GM19240 (cell line): ENCODE results near the gene MIPOL1.
"Not testable (repeated sequence)": the region's sequence is repeated elsewhere in the genome, so short reads cannot be mapped to it uniquely, and the experiment has no call there.

Experiments
- DNase-seq: peaks from one replicate; pipeline ENCODE4 v3.0.0; 2011; ENCODE audit warnings: low spot score; ENCODE audit not compliant: insufficient read length

The MIPOL1 gene

DNA sequence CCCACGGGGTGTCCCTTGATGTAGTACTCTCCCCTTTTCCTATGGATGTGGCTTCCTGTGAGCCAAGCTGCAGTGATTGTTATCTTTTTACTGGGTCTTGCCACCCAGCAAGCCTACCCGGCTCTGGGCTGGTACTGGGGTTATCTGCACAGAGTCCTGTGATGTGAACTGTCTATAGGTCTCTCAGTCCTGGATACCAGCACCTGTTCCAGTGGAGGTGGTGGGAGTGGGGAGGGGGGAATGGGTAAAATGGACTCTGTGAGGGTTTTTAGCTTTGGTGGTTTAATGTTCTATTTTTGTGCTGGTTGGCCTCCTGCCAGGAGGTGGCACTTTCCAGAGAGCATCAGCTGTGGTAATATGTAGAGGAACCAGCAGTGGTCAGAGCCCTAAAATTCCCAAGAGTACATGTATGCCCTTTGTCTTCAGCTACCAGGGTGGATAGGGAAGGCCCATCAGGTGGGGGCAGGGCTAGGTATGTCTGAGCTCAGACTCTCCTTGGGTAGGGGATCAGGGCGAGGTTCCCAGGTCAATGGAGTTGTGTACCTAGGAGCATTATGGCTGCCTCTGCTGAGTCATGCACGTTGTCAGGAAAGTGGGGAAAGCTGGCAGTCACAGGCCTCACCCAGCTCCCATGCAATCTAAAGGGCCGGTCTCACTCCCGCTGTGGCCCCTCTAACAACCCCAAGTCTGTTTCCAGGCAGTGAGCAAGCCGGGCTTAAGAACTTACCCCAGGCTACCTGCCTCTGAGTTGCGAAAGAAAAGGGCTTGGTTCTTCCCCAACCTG, 199.6 kb downstream of the MIPOL1 start:
- not testable (repeated sequence) for DNase-seq

DNA sequence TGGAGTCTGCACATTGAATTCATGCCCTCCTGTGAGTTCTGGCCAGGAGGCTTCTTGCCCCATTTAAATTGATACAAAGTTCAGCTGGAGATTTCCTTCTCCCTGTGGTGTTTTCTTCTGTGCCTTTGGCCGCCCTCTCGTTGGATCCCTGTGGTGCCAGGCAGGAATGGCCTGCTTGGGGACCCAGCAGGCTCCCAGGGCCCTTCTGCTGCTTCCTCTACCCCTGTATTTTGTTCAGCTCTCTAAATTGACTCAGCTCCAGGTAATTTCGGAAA, 200.1 kb downstream of the MIPOL1 start:
- DNase-seq, result no peak

DNA sequence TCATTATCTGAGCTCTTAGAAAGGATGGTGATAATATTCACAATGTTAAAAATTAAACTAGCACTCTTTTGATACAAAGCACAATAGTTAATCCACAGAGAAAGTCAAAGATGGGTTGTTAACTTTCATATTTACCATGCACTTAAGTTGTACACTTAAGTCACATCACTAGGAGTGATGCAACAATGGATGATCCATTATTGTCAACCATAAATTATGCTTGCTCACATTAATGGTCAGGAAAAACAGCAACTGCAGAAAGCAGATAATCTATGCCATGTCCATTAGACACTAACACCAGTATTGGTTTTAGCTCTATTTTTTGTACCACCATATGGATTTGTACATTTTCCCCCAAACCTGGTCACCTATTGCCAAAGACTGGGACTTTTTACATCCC, 201.8 kb downstream of the MIPOL1 start:
- DNase-seq, result no peak

DNA sequence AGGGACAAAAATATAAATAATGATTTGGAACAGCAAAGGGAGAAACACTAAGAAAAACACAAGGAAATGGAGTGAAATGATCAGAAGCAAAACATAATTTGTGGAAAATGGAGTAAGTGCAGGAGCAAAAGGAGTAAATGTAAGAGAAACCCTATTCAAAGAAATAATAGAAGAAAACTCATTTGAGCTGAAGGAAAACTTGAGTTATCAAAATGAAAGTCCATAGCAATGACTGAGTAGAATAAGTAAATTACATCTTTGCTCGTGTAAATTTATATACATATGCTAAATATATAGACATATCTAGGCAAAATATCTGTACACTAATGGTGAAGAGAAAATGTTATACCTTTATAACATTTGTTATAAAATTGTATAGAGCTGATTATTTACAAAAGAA, 203.4 kb downstream of the MIPOL1 start:
- DNase-seq, result no peak

DNA sequence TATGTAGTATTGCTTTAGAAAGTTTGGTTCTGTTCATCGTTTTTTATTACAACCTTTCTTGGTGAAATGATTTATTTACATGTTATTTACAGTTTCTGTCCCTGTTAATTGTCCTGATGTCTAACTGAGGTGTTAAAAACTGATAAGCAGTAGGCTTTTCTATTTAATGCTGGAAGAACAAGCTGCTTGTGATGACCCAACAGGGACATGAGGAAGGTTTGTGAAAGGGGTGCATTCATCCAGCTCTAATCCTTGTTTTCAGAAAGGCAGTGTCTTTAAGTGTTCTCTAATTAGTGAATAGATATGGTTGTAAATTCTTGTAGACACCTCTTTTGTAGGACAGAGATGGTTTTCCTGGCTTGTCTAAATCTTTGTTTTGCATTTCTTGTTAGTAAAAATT, 205.9 kb downstream of the MIPOL1 start:
- no peak for DNase-seq

DNA sequence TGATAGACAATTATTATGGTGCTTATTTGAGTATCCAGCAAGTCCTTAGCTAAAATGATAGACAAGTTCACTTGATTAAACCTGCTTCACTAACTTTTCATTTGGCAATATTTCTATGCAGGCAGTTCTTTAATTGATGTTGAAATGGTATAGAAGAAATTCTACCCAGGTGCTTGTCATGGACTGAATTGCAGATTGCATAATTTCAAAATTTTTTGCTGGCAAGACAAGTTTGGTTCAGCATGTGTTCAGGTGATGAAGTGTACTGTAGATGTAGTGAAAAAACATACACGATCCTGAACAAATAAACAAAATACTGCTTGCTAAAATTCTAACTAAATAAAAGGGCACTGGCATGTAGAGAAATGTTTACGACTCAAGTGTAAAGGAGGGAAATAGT, 208.4 kb downstream of the MIPOL1 start:
- no peak for DNase-seq

DNA sequence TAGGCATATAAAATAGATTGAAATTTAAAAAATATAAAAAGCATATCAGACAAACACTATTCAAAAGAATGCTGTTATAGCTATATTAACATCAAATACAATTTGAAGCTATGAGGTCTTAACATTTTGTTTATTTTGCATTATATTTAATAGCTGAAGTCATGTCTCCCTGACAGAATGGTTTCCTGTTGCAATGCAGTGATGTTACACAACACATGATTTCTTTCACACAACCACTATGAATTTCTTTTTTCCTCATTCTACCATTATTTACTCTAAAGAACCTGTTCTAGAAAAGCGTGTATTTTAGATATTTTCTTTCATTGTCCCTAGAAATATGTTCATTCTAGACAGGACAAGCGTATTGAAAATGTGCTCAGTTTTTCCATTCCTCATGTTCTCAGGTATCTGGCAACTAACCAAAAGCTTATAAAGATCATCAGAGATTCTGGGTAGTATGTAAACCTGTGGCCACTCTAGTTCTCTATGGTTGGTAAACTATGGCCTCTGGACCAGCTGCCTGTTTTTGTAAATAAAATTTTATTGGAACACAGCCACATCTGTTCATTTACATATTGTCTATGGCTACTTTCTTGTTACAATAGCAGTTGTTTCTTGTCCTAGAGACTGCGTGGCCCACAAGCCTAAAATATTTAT, 213.5 kb downstream of the MIPOL1 start:
- no peak for DNase-seq

DNA sequence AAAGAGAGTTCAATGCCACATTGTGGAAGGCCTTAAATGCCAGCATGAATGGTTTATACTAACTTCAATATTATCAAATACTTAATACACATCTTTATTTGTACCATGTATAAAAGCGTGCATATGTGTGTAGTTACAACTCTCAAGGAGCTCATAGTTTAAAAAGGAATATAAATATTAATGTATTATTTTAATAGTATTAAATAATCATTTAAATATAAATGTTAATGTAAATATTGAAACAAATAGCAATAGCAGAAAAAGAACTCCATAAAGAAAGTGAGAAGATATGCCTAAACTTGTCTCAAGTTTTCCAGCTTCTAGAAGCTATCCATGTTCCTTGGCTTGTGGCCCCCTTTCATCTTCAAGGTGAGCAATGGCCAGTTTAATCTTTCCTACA, 215.3 kb downstream of the MIPOL1 start:
- DNase-seq, result no peak

DNA sequence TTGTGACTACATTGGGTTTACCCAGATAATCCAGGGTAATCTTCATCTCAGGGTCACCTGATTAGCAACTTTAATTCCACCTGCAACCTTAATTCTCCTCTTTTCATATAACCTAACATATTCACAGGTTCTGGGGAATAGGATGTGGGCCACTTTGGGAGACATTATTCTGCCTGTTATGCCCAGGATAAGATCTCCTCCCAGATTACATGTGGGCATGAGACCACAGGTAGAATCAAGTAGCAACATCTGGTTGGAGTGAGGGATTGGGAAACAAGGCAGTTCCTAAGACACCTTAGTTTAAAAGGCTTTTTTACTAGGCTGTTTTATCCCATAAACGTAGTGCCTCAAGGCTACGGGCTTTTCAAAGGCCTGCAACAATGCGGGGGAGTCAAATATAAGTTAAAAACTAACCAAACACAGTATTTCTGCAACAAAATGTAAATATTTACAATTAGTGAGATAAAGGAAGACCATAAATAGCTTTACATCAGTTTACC, 215.8 kb downstream of the MIPOL1 start:
- no peak for DNase-seq

DNA sequence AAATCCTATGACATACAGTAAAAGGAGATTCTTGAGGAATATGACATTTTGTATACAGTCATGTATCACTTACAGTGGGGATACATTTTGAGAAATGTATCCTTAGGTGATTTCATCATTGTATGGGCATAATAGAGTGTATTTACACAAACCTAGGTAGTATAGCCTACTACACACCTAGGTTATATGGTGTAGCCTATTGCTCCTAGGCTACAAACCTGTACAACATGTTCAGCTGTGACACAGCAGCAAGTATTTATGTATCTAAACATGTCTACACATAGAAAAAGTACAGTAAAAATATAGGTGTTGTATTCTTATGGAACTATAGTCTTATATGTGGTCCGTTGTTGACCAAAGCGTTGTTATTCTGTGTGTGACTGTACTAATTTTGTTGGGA, 218.5 kb downstream of the MIPOL1 start:
- DNase-seq, result no peak

DNA sequence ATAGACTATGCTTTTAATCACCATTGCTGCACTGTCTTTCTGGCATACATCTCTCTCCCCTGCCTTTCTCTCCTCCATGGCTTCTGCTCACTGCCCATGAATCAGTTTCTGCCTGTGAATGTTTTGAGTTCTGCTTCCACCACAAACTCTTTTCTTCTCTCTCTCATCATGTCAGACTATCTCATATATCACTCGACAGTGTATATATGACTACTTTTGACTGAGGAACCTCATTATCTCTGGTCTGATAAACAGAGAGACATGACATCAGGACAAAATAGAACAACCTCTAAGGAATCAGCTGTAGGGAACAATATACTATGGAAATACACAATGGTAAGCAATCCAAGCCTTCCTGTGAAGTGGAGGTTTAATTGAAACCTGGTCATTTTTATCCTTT, 219.4 kb downstream of the MIPOL1 start:
- no peak for DNase-seq

DNA sequence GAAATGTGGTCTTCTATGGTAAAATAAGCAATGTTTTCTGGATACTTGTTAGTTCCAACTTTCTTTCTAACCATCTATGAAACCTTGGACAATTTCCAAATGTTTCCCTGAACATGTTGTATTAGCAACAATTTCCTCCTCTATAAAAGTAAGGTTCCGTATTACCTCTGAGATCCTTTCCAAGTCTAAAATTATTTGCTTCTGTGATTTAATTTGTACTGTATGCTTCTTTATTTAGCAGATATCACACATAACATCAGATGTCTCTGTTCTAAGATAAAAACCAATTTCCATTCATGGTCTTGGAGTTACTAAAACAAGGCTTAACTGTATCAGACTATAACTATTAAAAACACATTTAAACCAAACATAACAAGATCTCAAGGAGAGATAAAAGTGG, 220.1 kb downstream of the MIPOL1 start:
- no peak for DNase-seq

DNA sequence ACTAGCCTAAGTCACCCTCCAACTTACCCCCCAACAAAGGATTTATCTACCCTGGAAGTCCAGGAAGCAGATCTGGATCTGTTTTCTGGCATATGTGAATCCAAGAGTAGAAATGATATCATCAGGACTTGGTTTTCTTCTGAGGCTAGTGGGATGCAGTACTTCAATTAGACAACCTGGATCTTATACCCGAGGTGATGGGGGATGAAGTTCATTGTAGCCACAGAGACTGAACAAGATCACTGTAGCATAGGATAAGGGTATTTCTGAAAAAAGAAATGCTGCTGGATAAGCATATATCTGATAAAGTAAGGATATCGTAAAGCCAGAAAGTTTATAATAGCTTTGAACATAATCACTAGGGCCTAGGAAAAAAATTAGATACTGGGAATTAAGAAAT, 222.9 kb downstream of the MIPOL1 start:
- DNase-seq, result no peak

DNA sequence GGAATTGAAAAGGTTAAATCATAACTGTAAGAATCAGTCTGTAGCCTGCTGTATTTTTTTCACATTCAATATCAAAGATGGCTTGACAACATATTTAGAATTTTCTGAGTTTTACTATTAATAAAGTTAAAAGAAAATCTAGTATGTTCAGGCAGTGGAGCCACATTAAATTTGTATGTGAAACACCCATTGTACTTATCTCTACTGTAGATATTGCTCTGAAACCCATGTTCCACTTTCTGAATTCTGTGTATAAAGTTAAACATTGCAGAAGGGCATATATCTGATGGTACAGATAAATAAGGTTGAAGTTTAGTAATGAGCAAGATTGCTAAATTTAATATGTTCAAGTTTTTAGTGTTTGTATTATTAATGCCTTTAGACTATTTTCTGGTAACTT, 224.6 kb downstream of the MIPOL1 start:
- no peak for DNase-seq

DNA sequence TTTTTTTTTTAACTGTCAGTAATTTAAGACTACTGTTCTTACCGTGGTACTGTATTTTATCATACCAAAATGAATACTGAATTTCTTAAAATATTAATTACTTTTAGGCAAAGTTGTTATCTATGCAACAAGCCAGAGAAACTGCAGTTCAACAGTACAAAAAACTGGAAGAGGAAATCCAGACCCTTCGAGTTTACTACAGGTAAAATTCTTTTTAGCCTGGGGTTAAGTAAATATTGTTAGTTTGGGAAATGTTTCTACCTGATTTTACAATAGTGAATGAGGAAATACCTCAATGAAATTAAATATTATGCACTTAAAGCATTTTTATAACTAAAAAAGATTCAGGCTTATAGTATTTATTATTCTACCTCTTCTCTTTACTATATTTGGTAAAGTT, 225.0 kb downstream of the MIPOL1 start:
- DNase-seq, result no peak

DNA sequence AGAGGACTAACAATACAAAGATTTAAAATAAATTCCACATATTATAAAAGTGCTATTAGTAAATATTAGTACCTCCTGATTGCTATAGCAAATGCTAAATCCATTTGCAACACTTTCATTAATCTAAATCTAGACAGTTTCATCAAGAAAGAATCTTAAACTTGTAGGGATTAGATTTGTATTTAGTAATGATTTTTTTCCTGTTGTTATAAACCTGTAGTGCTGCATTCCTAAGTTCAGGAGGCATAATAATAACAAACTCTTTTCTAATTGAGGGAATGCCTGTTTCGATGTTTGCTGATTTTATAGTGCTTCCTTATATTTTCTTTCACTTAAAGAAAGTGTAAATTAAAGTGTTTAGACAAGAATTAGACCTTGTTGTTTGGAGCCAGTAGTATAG, 231.2 kb downstream of the MIPOL1 start:
- no peak for DNase-seq

DNA sequence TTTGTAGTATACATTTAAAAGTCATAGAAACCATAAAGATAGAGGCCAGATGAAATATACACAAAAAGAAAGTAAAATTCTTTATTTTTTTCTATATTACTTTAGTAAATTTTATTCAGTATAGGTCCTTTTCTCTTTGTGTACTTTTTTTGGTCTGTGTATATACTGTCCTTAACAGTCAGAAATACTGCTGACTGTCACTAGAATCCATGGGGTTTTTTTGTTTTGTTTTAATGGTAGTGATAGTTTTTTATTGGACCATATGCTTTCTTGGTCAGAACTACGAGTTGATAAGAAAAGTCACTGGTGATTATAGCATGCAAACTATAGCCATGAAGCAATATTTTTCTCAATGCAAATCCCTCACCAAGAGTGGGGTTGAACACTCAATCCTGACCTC, 231.9 kb downstream of the MIPOL1 start:
- no peak for DNase-seq

DNA sequence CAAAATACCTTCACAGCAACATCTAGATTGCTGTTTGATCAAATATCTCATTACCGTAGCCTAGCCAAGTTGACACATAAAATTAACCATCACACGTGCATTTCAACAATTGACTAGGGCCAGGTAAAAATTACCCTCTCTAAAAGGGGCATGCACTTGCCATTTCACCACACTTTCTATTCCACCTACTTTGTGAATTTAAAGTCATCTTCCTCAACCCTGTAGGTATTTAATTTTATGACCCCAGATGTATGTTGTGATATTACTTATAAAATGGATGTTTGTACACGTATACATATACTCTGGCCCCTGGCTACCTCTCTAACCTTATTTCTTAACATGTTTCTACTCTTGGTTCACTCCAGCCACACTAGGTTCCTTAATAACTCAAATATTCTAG, 237.1 kb downstream of the MIPOL1 start:
- no peak for DNase-seq

DNA sequence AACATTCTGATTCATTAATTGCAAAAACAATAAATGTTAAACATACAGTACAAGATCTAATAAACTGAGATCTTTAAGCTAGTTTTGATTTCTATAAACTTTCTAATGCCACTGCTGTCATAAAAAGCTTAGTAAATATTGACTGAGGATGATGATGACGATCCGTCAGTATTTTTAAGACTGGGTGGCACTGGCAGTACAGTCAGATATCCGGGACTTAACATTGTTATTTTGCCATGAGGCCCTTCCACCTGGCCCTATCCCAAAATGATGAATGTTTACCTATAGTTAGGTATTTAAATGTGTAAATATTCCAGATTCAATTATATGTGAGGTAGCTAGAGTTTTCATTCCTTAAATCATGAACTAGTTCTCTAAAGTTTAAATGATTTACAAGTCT, 238.8 kb downstream of the MIPOL1 start:
- DNase-seq, result no peak

DNA sequence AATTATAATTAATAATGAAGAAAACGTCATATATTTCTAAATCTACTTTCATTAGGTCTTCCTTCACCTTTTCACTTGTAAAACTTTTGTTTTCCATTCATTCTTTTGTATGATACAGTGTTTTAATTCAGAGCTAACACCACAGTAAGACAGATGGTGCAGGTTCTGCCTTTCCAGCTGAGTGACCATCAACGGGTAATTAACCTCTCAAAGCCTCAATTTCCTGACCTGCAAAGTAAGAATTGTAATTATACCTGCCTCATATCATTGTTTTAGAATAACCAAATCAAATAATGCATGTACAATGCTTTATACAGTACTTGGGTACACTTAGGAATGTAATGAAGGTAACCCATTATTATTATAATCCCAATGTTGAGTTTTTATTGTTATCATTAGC, 239.8 kb downstream of the MIPOL1 start:
- DNase-seq, result no peak

DNA sequence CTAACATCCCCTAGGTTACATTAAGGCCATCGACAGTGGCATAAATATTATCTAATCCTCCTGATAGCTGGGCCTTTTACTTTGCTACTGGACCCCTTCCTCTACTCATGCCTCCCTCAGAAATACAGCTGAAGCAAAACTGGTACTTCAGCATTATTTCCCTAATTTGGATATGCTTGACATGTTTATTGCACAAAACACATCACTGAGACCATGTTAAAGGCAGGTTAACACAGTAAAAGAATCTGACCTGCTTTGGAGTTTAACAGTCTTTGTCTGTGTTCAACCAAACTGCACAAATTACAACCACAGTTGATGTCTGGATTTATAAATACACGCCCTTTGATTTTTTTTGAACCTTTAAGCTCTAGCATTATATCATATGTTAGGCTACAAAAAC, 240.7 kb downstream of the MIPOL1 start:
- no peak for DNase-seq

DNA sequence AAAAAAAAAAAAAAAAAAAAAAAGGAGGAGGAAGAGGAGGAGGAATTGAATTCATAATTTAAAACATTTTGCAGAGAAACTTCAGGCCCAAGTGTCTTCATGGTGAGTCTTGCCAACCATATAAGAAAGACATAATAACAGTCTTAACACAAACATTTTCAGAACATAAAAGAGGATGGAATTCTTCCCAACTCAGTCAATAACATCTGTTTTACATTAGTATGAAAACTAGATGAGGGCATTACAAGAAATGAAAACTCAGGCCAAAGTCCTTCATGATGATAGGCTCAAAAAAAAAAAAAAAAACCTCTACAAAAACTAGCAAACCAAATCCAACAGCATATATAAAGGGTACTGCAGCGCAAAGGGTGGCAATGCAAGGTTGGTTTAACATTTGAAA, 245.7 kb downstream of the MIPOL1 start:
- no peak for DNase-seq

DNA sequence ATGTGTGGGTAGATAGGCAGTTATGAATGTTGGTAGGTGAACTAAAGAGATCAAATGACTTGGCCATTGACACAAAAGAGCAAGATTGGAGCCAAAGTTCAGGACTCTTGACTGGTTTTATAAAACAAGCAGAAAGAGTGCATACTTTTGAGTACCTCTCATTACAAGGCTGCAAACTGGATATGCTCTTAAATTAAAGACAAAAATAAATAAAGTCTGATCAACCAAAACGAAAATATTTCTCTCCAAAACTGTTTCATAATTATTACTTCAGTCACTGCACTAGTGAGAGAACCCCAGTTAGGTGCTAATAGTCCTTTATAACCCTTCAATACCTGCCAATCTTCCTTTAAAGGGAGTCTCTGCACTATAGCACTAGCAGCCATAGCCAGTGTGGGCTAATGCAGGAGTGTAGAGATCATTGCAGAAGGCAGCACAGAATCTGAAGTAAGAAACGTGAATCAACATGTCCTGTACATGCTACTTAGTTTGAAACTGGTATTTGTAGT, 250.2 kb downstream of the MIPOL1 start:
- DNase-seq, result no peak
